GM18873 (cell line): ENCODE results near the gene GOLGA6L24.
"Not testable (repeated sequence)": the region's sequence is repeated elsewhere in the genome, so short reads cannot be mapped to it uniquely, and the experiment has no call there.

Experiments used
- ATAC-seq: cut with Tn5 transposase; IDR thresholded peaks from one replicate; pipeline ENCODE4 v1.9.1; 2021; ENCODE audit warnings: mild to moderate bottlenecking, moderate library complexity, moderate number of reproducible peaks; ENCODE audit not compliant: unreplicated experiment, low FRiP score

Gene GOLGA6L24

GRCh38 chr15:28357984-28358383, at the start of gene GOLGA6L24:
GOLGA6L24 (minus strand) TSS chr15:28358084; CDS start chr15:28358023, 61 bp downstream.
- not testable (repeated sequence) for ATAC-seq

GRCh38 chr15:28402774-28403435, 45.0 kb upstream of the GOLGA6L24 start:
- not testable (repeated sequence) for ATAC-seq

- not testable (repeated sequence) for ATAC-seq
These were observed 38.1 kb upstream of the GOLGA6L24 start for GRCh38 chr15:28396022-28396421.

GRCh38 chr15:28380053-28380452, 22.2 kb upstream of the GOLGA6L24 start:
- ATAC-seq: not testable (repeated sequence)

GRCh38 chr15:28378364-28378763, 20.5 kb upstream of the GOLGA6L24 start, which contains the start of gene GOLGA8F:
GOLGA8F (plus strand) TSS chr15:28378664; CDS start chr15:28378762, 98 bp downstream.
- ATAC-seq: not testable (repeated sequence)

GRCh38 chr15:28365502-28365901, 7.6 kb upstream of the GOLGA6L24 start:
- ATAC-seq: not testable (repeated sequence)

- ATAC-seq: not testable (repeated sequence)
These were observed 35.7 kb downstream of the GOLGA6L24 start, which contains the start of gene HERC2 for GRCh38 chr15:28322129-28322588. HERC2 (minus strand) TSS chr15:28322179; CDS start chr15:28321433, 746 bp downstream.

- ATAC-seq: not testable (repeated sequence)
These were observed 36.4 kb downstream of the GOLGA6L24 start for GRCh38 chr15:28321358-28322078.

- not testable (repeated sequence) for ATAC-seq
These were observed 38.2 kb downstream of the GOLGA6L24 start for GRCh38 chr15:28319725-28320124.

GRCh38 chr15:28318828-28319227, 39.1 kb downstream of the GOLGA6L24 start:
- ATAC-seq: not testable (repeated sequence)

GRCh38 chr15:28318122-28318521, 39.8 kb downstream of the GOLGA6L24 start:
- ATAC-seq: not testable (repeated sequence)

GRCh38 chr15:28316958-28317357, 40.9 kb downstream of the GOLGA6L24 start:
- not testable (repeated sequence) for ATAC-seq

GRCh38 chr15:28310454-28310853, 47.4 kb downstream of the GOLGA6L24 start:
- not testable (repeated sequence) for ATAC-seq

GRCh38 chr15:28308718-28309117, 49.2 kb downstream of the GOLGA6L24 start:
- ATAC-seq: not testable (repeated sequence)
